ENCODE results near the gene ZAP70. TPM values are rescaled to one million over a fixed set of nuclear protein-coding genes. Genes with fewer than 3 reads are reported as not detected.

The ZAP70 gene
- total RNA-seq, 4 donors from 2014 or later: 2.6 to 16.1 (median 12.0) TPM

DNA sequence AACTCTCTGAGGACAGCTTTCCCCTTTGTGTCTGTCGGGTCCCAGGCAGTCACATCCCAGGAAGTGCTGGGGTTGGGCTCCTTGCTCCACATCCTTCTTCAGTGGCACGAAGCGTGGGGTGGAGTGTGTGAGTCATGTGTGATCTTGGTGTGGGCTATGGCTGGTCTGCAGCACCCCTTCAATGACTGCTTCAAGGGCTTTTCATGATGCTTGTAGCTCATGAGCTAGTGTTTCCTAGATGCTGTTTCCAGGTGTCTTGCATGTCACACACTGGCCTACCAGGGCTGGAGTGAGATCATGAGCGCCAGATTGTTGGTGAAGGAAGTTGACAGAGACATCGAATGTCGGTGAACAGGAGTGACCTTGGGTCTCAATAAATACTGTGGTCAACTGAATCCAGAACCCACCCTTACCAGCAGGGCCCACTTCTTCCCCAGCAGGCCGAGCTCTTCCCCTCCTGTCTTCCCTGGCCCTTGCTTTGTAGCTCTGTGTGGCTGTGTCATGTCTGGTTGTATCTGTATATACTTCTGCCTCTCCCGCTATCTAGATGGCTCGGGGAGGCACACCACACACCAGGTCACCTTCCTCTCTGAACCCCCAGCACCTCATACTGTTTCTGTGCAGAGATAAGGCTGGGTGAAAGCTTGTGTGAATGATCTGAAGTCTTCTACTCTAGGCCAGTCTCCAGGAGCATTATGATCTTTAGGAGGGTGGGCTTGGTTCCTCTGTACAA is 40.0 kb upstream of the ZAP70 start:
- TF ChIP-seq, protein P1, sequence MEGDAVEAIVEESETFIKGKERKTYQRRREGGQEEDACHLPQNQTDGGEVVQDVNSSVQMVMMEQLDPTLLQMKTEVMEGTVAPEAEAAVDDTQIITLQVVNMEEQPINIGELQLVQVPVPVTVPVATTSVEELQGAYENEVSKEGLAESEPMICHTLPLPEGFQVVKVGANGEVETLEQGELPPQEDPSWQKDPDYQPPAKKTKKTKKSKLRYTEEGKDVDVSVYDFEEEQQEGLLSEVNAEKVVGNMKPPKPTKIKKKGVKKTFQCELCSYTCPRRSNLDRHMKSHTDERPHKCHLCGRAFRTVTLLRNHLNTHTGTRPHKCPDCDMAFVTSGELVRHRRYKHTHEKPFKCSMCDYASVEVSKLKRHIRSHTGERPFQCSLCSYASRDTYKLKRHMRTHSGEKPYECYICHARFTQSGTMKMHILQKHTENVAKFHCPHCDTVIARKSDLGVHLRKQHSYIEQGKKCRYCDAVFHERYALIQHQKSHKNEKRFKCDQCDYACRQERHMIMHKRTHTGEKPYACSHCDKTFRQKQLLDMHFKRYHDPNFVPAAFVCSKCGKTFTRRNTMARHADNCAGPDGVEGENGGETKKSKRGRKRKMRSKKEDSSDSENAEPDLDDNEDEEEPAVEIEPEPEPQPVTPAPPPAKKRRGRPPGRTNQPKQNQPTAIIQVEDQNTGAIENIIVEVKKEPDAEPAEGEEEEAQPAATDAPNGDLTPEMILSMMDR (IDR thresholded peaks at IDR 0.05): no peak
- TF ChIP-seq POLR2AphosphoS5 (IDR thresholded peaks at IDR 0.05) (no peak), EP300 (IDR thresholded peaks at IDR 0.05; ENCODE audit: low read depth) (no peak), POLR2A (IDR thresholded peaks at IDR 0.05) (no peak)
- DNase-seq: no peak
- in situ Hi-C loops (cut with MboI; ENCODE audit: low pct_ligation_motif_present in 1 of 4, low pct_unique_long_range_greater_than_20kb in 1 of 4, low sequenced_read_pairs in 3 of 4) (loop anchor here in 1 of 4 donors (25.0 kb wide), 1 partner anchor 1611 kb away; no protein-coding TSS in a partner anchor), intact Hi-C loops (cut with DNase I; ENCODE audit: low total_unique reads) (no loop called here)
- no peaks in the 10 kb centered on the region for H3K27me3 ChIP-seq
- H3K36me3 ChIP-seq: no peaks in the 10 kb centered on the region
- WGBS, 2 donors (ENCODE audit: low coverage in 1 of 2): 62 to 63% methylated on average over 1 to 9 of the region's 9 CpGs
- H3K4me1 ChIP-seq: no peaks in the 10 kb centered on the region
- no peak overlapping the region for H3K4me3 ChIP-seq
- no peak overlapping the region for H3K27ac ChIP-seq
- no peaks in the 10 kb centered on the region for H3K9me3 ChIP-seq

DNA sequence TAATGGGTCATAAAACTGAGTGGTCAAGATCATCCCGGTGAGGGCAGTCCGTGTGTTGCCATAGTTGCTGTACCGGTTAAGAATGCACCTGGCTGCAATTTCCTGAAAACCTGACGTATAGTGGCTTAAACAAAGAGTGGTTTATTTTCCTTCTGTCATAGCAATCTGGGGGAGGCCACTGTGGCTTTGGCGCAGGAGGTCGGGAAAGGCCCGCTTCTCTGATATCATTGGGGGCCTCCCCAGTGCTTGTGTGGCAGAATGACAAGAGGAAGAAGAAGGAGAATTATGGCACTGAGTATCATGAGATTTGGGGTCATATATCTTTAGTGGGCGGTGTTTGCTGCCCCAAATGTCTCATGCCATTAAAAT is 39.5 kb upstream of the ZAP70 start:
- Histone ChIP-seq H3K4me3 (no peak overlapping the region), H3K36me3 (no peaks in the 10 kb centered on the region), H3K27me3 (no peaks in the 10 kb centered on the region), H3K27ac (no peak overlapping the region), H3K4me1 (no peaks in the 10 kb centered on the region), H3K9me3 (no peaks in the 10 kb centered on the region)
- in situ Hi-C loops (cut with MboI; ENCODE audit: low pct_ligation_motif_present in 1 of 4, low pct_unique_long_range_greater_than_20kb in 1 of 4, low sequenced_read_pairs in 3 of 4): loop anchor here in 1 of 4 donors (25.0 kb wide), 1 partner anchor 1612 kb away; no protein-coding TSS in a partner anchor
- WGBS, 2 donors (ENCODE audit: low coverage in 1 of 2): 34 to 48% methylated on average over 4 to 8 of the region's 8 CpGs
- intact Hi-C loops (cut with DNase I; ENCODE audit: low total_unique reads): no loop called here
- no peak for TF ChIP-seq POLR2A (IDR thresholded peaks at IDR 0.05)
- no peak for TF ChIP-seq EP300 (IDR thresholded peaks at IDR 0.05; ENCODE audit: low read depth)
- TF ChIP-seq, protein P1 (IDR thresholded peaks at IDR 0.05): no peak
- no peak for TF ChIP-seq POLR2AphosphoS5 (IDR thresholded peaks at IDR 0.05)
- DNase-seq: no peak

- H3K27me3 ChIP-seq: no peaks in the 10 kb centered on the region
- H3K4me1 ChIP-seq: no peaks in the 10 kb centered on the region
- no peak overlapping the region for H3K4me3 ChIP-seq
- DNase-seq: no peak
- intact Hi-C loops (cut with DNase I; ENCODE audit: low total_unique reads) (no loop called here), in situ Hi-C loops (cut with MboI; ENCODE audit: low pct_ligation_motif_present in 1 of 4, low pct_unique_long_range_greater_than_20kb in 1 of 4, low sequenced_read_pairs in 3 of 4) (no loop called here)
- H3K36me3 ChIP-seq: no peaks in the 10 kb centered on the region
- WGBS, 2 donors (ENCODE audit: low coverage in 1 of 2): 85 to 92% methylated on average over 4 to 5 of the region's 5 CpGs
- H3K27ac ChIP-seq: no peak overlapping the region
- TF ChIP-seq POLR2AphosphoS5 (IDR thresholded peaks at IDR 0.05) (no peak), EP300 (IDR thresholded peaks at IDR 0.05; ENCODE audit: low read depth) (no peak), POLR2A (IDR thresholded peaks at IDR 0.05) (no peak)
- TF ChIP-seq, protein P1 (IDR thresholded peaks at IDR 0.05): no peak
- H3K9me3 ChIP-seq: no peaks in the 10 kb centered on the region
Observed at GRCh38 chr2:97675430-97676113, 37.8 kb upstream of the ZAP70 start.

DNA sequence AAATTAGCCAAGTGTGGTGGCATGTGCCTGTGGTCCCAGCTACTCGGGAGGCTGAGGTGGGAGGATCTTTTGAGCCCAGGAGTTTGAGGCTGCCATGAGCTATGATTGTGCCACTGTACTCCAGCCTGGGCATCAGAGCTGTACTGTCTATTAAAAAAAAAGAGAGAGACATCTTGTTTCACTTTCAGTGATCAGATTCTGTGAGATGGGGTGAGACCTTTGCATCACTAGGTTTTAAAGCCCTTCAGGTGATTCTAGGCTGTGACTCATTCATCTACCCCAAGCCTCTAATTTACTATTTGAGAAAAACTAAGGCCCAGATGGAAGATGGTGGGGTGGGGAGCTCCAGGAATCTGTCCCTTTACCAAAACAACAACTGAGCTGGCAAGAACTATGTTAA is 36.8 kb upstream of the ZAP70 start:
- Histone ChIP-seq H3K36me3 (no peaks in the 10 kb centered on the region), H3K27ac (no peak overlapping the region), H3K4me3 (no peak overlapping the region), H3K4me1 (no peaks in the 10 kb centered on the region), H3K27me3 (no peaks in the 10 kb centered on the region), H3K9me3 (no peaks in the 10 kb centered on the region)
- 100% methylated on average over 1 of the region's 1 CpG; no CpG with 5 or more reads in 1 of the 2 donors for WGBS, 2 donors (ENCODE audit: low coverage in 1 of 2)
- DNase-seq: no peak
- intact Hi-C loops (cut with DNase I; ENCODE audit: low total_unique reads) (no loop called here), in situ Hi-C loops (cut with MboI; ENCODE audit: low pct_ligation_motif_present in 1 of 4, low pct_unique_long_range_greater_than_20kb in 1 of 4, low sequenced_read_pairs in 3 of 4) (no loop called here)
- no peak for TF ChIP-seq POLR2A (IDR thresholded peaks at IDR 0.05)
- TF ChIP-seq POLR2AphosphoS5 (IDR thresholded peaks at IDR 0.05): no peak
- no peak for TF ChIP-seq EP300 (IDR thresholded peaks at IDR 0.05; ENCODE audit: low read depth)
- TF ChIP-seq, protein P1 (IDR thresholded peaks at IDR 0.05): no peak

Measured in transverse colon (tissue), 4 donors.